Erythroblast (primary cell): ENCODE results near the gene CD1C.

ENCODE experiments used
- GATA1 ChIP-seq: IDR thresholded peaks from 2 replicates; pipeline ENCODE4 v1.6.1; 2011; ENCODE audit warnings: low read depth, mild to moderate bottlenecking, control low read depth, low read length, moderate library complexity
- POLR2A ChIP-seq: IDR thresholded peaks from 2 replicates; pipeline ENCODE4 v1.6.1; 2011; ENCODE audit warnings: mild to moderate bottlenecking, low read length

DNA sequence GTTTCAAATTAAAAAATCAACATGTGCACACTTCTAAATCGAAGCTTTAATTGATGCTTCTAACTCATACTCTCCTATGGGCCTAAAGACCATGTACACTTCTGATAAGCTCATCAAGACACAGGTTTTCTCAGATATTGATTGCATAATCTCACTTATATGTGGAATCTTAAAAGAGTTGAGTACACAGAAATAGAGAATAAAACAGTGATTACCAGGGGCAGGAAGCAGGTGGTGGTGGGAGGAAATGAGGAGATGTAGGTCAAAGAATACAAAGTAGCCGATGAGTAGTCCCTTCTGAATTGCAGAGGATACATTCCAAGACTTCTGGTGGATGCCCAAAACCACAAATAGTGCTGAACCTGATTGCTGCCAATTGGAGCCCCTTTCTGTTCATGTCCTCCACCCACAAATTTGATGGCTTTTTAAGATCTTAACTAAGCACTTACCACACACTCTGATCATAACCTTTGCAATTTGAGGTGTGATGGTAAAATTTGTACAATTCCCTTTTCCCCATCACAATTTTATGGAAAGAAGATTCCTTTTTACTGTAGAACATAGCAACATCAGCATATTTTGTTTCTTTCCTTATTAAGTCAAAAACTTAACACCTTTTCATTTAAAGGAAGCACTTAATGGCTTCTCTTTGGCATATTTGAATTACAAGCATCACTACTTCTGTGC, 44.9 kb downstream of the CD1C start:
- TF ChIP-seq POLR2A, result no peak
- TF ChIP-seq GATA1, result no peak
